ENCODE measurements around the gene ACP4. TPM values are rescaled to one million over a fixed set of nuclear protein-coding genes. Genes with fewer than 3 reads are reported as not detected.
A peak's percentile ranks its signal among the peaks of the same experiment; 100 is the strongest.

Gene ACP4
- total and polyA plus RNA-seq, 2 of the 13 experiments (the other 11 are each of a cell fraction or from before 2014, with no cell fraction given): 0.08 TPM; not detected in 1

DNA sequence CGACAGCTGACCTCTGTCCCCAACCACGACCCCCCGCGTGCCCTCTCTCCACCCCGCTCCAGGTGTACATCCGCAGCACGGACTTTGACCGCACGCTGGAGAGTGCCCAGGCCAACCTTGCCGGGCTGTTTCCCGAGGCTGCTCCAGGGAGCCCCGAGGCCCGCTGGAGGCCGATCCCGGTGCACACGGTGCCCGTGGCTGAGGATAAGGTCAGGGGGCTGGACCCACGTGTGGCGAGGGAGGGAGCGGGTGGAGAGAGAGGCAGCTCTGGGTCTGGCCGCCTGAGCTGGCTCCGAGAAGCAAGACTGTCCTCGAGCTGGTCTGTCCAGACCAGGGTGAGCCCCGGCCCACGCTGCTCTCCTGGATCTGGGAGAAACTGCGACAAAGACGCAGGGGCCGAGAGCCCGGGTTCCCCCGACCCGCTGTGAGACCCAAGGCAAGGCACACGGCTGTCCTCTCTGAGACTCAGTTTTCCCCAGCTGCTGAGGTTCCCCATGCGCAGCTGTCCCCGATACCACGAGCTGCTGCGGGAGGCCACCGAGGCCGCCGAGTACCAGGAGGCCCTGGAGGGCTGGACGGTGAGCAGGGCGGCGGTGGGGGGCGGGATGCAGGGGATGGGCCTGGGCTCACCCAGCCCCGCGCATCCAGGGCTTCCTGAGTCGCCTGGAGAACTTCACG lies 1.5 kb downstream of the ACP4 start (continued):
- TF ChIP-seq NRL (CRISPR knock-in tag; IDR thresholded peaks at IDR 0.05; ENCODE audit: borderline replicate concordance): peak; percentile 52; the same call in 1 of the 2 replicates
- TF ChIP-seq BRD4 (CRISPR knock-in tag; IDR thresholded peaks at IDR 0.05): no peak
- no peak for TF ChIP-seq ZSCAN30 (CRISPR knock-in tag; IDR thresholded peaks at IDR 0.05)
- no peak for TF ChIP-seq PLRG1 (conservative IDR thresholded peaks at IDR 0.05)
- TF ChIP-seq, protein P1, sequence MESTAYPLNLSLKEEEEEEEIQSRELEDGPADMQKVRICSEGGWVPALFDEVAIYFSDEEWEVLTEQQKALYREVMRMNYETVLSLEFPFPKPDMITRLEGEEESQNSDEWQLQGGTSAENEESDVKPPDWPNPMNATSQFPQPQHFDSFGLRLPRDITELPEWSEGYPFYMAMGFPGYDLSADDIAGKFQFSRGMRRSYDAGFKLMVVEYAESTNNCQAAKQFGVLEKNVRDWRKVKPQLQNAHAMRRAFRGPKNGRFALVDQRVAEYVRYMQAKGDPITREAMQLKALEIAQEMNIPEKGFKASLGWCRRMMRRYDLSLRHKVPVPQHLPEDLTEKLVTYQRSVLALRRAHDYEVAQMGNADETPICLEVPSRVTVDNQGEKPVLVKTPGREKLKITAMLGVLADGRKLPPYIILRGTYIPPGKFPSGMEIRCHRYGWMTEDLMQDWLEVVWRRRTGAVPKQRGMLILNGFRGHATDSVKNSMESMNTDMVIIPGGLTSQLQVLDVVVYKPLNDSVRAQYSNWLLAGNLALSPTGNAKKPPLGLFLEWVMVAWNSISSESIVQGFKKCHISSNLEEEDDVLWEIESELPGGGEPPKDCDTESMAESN (CRISPR knock-in tag; conservative IDR thresholded peaks at IDR 0.05): no peak
- TF ChIP-seq, protein P2, sequence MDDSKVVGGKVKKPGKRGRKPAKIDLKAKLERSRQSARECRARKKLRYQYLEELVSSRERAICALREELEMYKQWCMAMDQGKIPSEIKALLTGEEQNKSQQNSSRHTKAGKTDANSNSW (CRISPR knock-in tag; IDR thresholded peaks at IDR 0.05; ENCODE audit: borderline replicate concordance): no peak
- TF ChIP-seq ZNF496 (CRISPR knock-in tag; IDR thresholded peaks at IDR 0.05; ENCODE audit: insufficient replicate concordance): no peak
- TF ChIP-seq ZSCAN21 (CRISPR knock-in tag; IDR thresholded peaks at IDR 0.05; ENCODE audit: borderline replicate concordance): no peak
- TF ChIP-seq BHLHE40 (IDR thresholded peaks at IDR 0.05; ENCODE audit: low read length): no peak
- TF ChIP-seq FOSL2 (CRISPR knock-in tag; IDR thresholded peaks at IDR 0.05): no peak
- TF ChIP-seq, protein P3, sequence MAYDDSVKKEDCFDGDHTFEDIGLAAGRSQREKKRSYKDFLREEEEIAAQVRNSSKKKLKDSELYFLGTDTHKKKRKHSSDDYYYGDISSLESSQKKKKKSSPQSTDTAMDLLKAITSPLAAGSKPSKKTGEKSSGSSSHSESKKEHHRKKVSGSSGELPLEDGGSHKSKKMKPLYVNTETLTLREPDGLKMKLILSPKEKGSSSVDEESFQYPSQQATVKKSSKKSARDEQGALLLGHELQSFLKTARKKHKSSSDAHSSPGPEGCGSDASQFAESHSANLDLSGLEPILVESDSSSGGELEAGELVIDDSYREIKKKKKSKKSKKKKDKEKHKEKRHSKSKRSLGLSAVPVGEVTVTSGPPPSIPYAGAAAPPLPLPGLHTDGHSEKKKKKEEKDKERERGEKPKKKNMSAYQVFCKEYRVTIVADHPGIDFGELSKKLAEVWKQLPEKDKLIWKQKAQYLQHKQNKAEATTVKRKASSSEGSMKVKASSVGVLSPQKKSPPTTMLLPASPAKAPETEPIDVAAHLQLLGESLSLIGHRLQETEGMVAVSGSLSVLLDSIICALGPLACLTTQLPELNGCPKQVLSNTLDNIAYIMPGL (CRISPR knock-in tag; IDR thresholded peaks at IDR 0.05; ENCODE audit: borderline replicate concordance in 1 of 2, low read depth in 1 of 2): no peak
- no peak for TF ChIP-seq CTCF (CRISPR knock-in tag; IDR thresholded peaks at IDR 0.05)
- no peak; the same call in 1 of the 2 replicates for TF ChIP-seq ZNF792 (CRISPR knock-in tag; IDR thresholded peaks at IDR 0.05)
- no peak for TF ChIP-seq HOXA7 (CRISPR knock-in tag; IDR thresholded peaks at IDR 0.05)
- no peak for TF ChIP-seq ZNF232 (CRISPR knock-in tag; IDR thresholded peaks at IDR 0.05; ENCODE audit: borderline replicate concordance)
- no peak for TF ChIP-seq ZFP90 (CRISPR knock-in tag; IDR thresholded peaks at IDR 0.05; ENCODE audit: borderline replicate concordance)
- no peak for TF ChIP-seq KLF6 (CRISPR knock-in tag; IDR thresholded peaks at IDR 0.05)
- peak; percentile 84 for TF ChIP-seq HNF4A (CRISPR knock-in tag; IDR thresholded peaks at IDR 0.05)
- TF ChIP-seq ZNF589 (CRISPR knock-in tag; conservative IDR thresholded peaks at IDR 0.05): no peak
- TF ChIP-seq SAFB2 (CRISPR knock-in tag; IDR thresholded peaks at IDR 0.05; ENCODE audit: borderline replicate concordance, low read depth): no peak
- TF ChIP-seq RFX5 (IDR thresholded peaks at IDR 0.05; ENCODE audit: low read depth, low read length): no peak
- TF ChIP-seq, protein P4, sequence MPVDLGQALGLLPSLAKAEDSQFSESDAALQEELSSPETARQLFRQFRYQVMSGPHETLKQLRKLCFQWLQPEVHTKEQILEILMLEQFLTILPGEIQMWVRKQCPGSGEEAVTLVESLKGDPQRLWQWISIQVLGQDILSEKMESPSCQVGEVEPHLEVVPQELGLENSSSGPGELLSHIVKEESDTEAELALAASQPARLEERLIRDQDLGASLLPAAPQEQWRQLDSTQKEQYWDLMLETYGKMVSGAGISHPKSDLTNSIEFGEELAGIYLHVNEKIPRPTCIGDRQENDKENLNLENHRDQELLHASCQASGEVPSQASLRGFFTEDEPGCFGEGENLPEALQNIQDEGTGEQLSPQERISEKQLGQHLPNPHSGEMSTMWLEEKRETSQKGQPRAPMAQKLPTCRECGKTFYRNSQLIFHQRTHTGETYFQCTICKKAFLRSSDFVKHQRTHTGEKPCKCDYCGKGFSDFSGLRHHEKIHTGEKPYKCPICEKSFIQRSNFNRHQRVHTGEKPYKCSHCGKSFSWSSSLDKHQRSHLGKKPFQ (CRISPR knock-in tag; IDR thresholded peaks at IDR 0.05; ENCODE audit: insufficient replicate concordance): no peak
- no peak for TF ChIP-seq BORCS8-MEF2B (CRISPR knock-in tag; IDR thresholded peaks at IDR 0.05)

Measured in HepG2 (cell line).